Measurements from ENCODE around the gene HBM.
"Not testable (repeated sequence)": the region's sequence is repeated elsewhere in the genome, so short reads cannot be mapped to it uniquely, and the experiment has no call there.

Gene HBM

DNA sequence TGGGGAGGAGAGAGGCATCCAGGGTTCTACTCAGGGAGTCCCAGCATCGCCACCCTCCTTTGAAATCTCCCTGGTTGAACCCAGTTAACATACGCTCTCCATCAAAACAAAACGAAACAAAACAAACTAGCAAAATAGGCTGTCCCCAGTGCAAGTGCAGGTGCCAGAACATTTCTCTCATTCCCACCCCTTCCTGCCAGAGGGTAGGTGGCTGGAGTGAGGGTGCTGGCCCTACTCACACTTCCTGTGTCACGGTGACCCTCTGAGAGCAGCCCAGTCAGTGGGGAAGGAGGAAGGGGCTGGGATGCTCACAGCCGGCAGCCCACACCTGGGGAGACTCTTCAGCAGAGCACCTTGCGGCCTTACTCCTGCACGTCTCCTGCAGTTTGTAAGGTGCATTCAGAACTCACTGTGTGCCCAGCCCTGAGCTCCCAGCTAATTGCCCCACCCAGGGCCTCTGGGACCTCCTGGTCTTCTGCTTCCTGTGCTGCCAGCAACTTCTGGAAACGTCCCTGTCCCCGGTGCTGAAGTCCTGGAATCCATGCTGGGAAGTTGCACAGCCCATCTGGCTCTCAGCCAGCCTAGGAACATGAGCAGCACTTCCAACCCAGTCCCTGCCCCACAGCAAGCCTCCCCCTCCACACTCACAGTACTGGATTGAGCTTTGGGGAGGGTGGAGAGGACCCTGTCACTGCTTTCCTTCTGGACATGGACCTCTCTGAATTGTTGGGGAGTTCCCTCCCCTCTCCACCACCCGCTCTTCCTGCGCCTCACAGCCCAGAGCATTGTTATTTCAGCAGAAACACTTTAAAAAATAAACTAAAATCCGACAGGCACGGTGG is 8.4 kb downstream of the HBM start:
- DNase-seq (ENCODE audit: low spot score); ATAC-seq (ENCODE audit: low read depth); H3K9me3 ChIP-seq (ENCODE audit: severe bottlenecking); H3K27ac ChIP-seq (ENCODE audit: poor library complexity, severe bottlenecking); H3K36me3 ChIP-seq (ENCODE audit: low read depth); H3K4me3 ChIP-seq (ENCODE audit: severe bottlenecking); H3K4me1 ChIP-seq (ENCODE audit: insufficient read depth, poor library complexity, severe bottlenecking): not testable (repeated sequence)
- peaks cover 61% of the 10 kb centered on the region for H3K27me3 ChIP-seq (ENCODE audit: insufficient read depth, poor library complexity, severe bottlenecking)

GRCh38 chr16:175011-175949 is 9.5 kb downstream of the HBM start:
- ATAC-seq (ENCODE audit: low read depth), result no peak

GRCh38 chr16:176006-176405 is 10.2 kb downstream of the HBM start:
- peaks cover 60% of the 10 kb centered on the region for H3K27me3 ChIP-seq (ENCODE audit: insufficient read depth, poor library complexity, severe bottlenecking)
- H3K9me3 ChIP-seq (ENCODE audit: severe bottlenecking); H3K4me1 ChIP-seq (ENCODE audit: insufficient read depth, poor library complexity, severe bottlenecking); H3K27ac ChIP-seq (ENCODE audit: poor library complexity, severe bottlenecking); H3K36me3 ChIP-seq (ENCODE audit: low read depth); ATAC-seq (ENCODE audit: low read depth); H3K4me3 ChIP-seq (ENCODE audit: severe bottlenecking); DNase-seq (ENCODE audit: low spot score): not testable (repeated sequence)

More at GRCh38 chr16:175011-175949, 9.5 kb downstream of the HBM start:
- Histone ChIP-seq H3K27me3 (ENCODE audit: insufficient read depth, poor library complexity, severe bottlenecking) (peaks cover 68% of the 10 kb centered on the region), H3K9me3 (ENCODE audit: severe bottlenecking) (no peaks in the 10 kb centered on the region), H3K4me1 (ENCODE audit: insufficient read depth, poor library complexity, severe bottlenecking) (no peaks in the 10 kb centered on the region), H3K4me3 (ENCODE audit: severe bottlenecking) (no peak overlapping the region), H3K27ac (ENCODE audit: poor library complexity, severe bottlenecking) (no peak overlapping the region), H3K36me3 (ENCODE audit: low read depth) (no peaks in the 10 kb centered on the region)
- no peak for TF ChIP-seq CTCF (IDR thresholded peaks at IDR 0.05; ENCODE audit: poor library complexity, severe bottlenecking)
- DNase-seq (ENCODE audit: low spot score), result no peak

GRCh38 chr16:176477-177382 is 11.0 kb downstream of the HBM start, which contains the start of gene HBA1:
Gene HBA1 (plus strand): TSS chr16:176680. CDS start chr16:176717, 37 bp downstream.
- H3K27me3 ChIP-seq (ENCODE audit: insufficient read depth, poor library complexity, severe bottlenecking), result peaks cover 53% of the 10 kb centered on the region
- not testable (repeated sequence) for H3K27ac ChIP-seq (ENCODE audit: poor library complexity, severe bottlenecking); H3K4me3 ChIP-seq (ENCODE audit: severe bottlenecking); DNase-seq (ENCODE audit: low spot score); H3K4me1 ChIP-seq (ENCODE audit: insufficient read depth, poor library complexity, severe bottlenecking); H3K9me3 ChIP-seq (ENCODE audit: severe bottlenecking); ATAC-seq (ENCODE audit: low read depth); H3K36me3 ChIP-seq (ENCODE audit: low read depth)

DNA sequence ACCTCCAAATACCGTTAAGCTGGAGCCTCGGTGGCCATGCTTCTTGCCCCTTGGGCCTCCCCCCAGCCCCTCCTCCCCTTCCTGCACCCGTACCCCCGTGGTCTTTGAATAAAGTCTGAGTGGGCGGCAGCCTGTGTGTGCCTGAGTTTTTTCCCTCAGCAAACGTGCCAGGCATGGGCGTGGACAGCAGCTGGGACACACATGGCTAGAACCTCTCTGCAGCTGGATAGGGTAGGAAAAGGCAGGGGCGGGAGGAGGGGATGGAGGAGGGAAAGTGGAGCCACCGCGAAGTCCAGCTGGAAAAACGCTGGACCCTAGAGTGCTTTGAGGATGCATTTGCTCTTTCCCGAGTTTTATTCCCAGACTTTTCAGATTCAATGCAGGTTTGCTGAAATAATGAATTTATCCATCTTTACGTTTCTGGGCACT is 11.6 kb downstream of the HBM start:
- ATAC-seq (ENCODE audit: low read depth) (no peak), DNase-seq (ENCODE audit: low spot score) (no peak)
- peaks cover 51% of the 10 kb centered on the region for H3K27me3 ChIP-seq (ENCODE audit: insufficient read depth, poor library complexity, severe bottlenecking)
- no peak overlapping the region for H3K27ac ChIP-seq (ENCODE audit: poor library complexity, severe bottlenecking)
- TF ChIP-seq CTCF (IDR thresholded peaks at IDR 0.05; ENCODE audit: poor library complexity, severe bottlenecking), result no peak
- no peaks in the 10 kb centered on the region for H3K9me3 ChIP-seq (ENCODE audit: severe bottlenecking)
- H3K4me3 ChIP-seq (ENCODE audit: severe bottlenecking), result no peak overlapping the region
- H3K36me3 ChIP-seq (ENCODE audit: low read depth), result no peaks in the 10 kb centered on the region
- H3K4me1 ChIP-seq (ENCODE audit: insufficient read depth, poor library complexity, severe bottlenecking), result no peaks in the 10 kb centered on the region
